Measurements from ENCODE around the gene FOXP1. TPM values are rescaled to one million over a fixed set of nuclear protein-coding genes. Genes with fewer than 3 reads are reported as not detected.

Gene FOXP1
- total and polyA plus RNA-seq, 2 donors (not counting 1 experiment from before 2014, with no cell fraction given): 70.3 to 101 TPM

DNA sequence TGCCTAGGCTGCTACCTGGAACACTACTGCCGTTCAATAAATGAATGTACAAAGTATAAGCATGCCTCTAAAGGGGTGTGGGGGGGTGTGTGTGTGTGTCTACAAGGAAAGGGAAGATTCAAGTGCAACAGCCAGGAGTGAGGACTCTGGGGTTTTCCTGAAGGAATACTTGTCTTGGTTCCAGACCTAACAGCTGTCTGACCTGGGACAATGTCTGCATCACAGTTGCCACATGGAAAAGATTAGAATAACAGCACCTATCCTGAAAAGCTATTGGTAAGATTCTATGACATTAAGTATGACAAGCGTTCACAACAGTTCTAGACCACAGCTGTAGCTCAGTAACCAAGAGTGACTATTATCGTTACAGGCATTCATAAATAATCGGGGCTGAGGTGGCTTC, 345.2 kb downstream of the FOXP1 start:
- DNase-seq (ENCODE audit: low read depth in 2 of 2): no peak
- Histone ChIP-seq H3K9ac (ENCODE audit: insufficient read depth, low read length) (no peak overlapping the region), H3K4me3 (replicated peaks in 1 of 4; ENCODE audit: control extremely low read depth in 1 of 4, insufficient read depth in 1 of 4, low read depth in 3 of 4, low read length in 4 of 4) (no peak overlapping the region), H3K9me3 (ENCODE audit: control insufficient read depth, insufficient read depth, low read depth, low read length) (no peaks in the 10 kb centered on the region), H3K79me2 (ENCODE audit: control insufficient read depth, insufficient read depth, low read length) (no peaks in the 10 kb centered on the region), H3K27ac (ENCODE audit: insufficient read depth, low read length) (no peak overlapping the region), H3K27me3 (ENCODE audit: control insufficient read depth, insufficient read depth, low read length) (no peaks in the 10 kb centered on the region), H3K36me3 (ENCODE audit: control insufficient read depth, insufficient read depth, low read length) (no peaks in the 10 kb centered on the region), H2AFZ (ENCODE audit: low read length) (no peak overlapping the region), H3K4me2 (ENCODE audit: extremely low read depth, insufficient read depth, low read length) (no peak overlapping the region), H4K20me1 (ENCODE audit: control insufficient read depth, extremely low read depth, insufficient read depth, low read length) (no peaks in the 10 kb centered on the region), H3K4me1 (ENCODE audit: control insufficient read depth, extremely low read depth, insufficient read depth, low read length) (no peaks in the 10 kb centered on the region)
- no peak for TF ChIP-seq EZH2 (IDR thresholded peaks at IDR 0.05; ENCODE audit: low read length, missing control alignments)
- TF ChIP-seq, protein P1, sequence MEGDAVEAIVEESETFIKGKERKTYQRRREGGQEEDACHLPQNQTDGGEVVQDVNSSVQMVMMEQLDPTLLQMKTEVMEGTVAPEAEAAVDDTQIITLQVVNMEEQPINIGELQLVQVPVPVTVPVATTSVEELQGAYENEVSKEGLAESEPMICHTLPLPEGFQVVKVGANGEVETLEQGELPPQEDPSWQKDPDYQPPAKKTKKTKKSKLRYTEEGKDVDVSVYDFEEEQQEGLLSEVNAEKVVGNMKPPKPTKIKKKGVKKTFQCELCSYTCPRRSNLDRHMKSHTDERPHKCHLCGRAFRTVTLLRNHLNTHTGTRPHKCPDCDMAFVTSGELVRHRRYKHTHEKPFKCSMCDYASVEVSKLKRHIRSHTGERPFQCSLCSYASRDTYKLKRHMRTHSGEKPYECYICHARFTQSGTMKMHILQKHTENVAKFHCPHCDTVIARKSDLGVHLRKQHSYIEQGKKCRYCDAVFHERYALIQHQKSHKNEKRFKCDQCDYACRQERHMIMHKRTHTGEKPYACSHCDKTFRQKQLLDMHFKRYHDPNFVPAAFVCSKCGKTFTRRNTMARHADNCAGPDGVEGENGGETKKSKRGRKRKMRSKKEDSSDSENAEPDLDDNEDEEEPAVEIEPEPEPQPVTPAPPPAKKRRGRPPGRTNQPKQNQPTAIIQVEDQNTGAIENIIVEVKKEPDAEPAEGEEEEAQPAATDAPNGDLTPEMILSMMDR (conservative IDR thresholded peaks at IDR 0.05 in 1 of 2, IDR thresholded peaks at IDR 0.05 in 1 of 2; ENCODE audit: low read depth in 1 of 2, low read length in 2 of 2): no peak

DNA sequence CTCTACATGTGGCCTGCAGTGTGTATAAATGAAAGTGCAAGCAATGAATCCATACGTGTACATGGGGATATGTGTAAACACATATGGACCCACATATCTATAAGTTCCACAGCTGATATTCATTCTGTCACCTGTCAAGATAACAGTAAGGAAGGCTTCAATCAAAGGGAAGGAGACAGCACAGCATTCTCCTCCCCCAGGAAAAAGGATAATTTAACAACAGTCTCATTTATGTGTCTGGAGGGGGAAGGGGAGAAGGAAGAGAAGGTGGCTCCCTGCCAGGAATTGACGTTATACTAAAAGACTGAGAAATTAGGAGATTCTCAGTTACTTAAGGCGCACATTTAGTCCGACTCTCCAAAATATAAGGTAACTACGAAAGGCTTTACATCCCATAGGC, 345.9 kb downstream of the FOXP1 start:
- H3K36me3 ChIP-seq (ENCODE audit: control insufficient read depth, insufficient read depth, low read length): no peaks in the 10 kb centered on the region
- H4K20me1 ChIP-seq (ENCODE audit: control insufficient read depth, extremely low read depth, insufficient read depth, low read length): no peaks in the 10 kb centered on the region
- H3K4me1 ChIP-seq (ENCODE audit: control insufficient read depth, extremely low read depth, insufficient read depth, low read length): no peaks in the 10 kb centered on the region
- TF ChIP-seq, protein P1 (conservative IDR thresholded peaks at IDR 0.05 in 1 of 2, IDR thresholded peaks at IDR 0.05 in 1 of 2; ENCODE audit: low read depth in 1 of 2, low read length in 2 of 2): no peak
- TF ChIP-seq EZH2 (IDR thresholded peaks at IDR 0.05; ENCODE audit: low read length, missing control alignments): no peak
- no peak for DNase-seq (ENCODE audit: low read depth in 2 of 2)
- no peaks in the 10 kb centered on the region for H3K9me3 ChIP-seq (ENCODE audit: control insufficient read depth, insufficient read depth, low read depth, low read length)
- no peak overlapping the region for H3K4me3 ChIP-seq (replicated peaks in 1 of 4; ENCODE audit: control extremely low read depth in 1 of 4, insufficient read depth in 1 of 4, low read depth in 3 of 4, low read length in 4 of 4)
- H2AFZ ChIP-seq (ENCODE audit: low read length): no peak overlapping the region
- no peak overlapping the region for H3K4me2 ChIP-seq (ENCODE audit: extremely low read depth, insufficient read depth, low read length)
- no peak overlapping the region for H3K27ac ChIP-seq (ENCODE audit: insufficient read depth, low read length)
- no peak overlapping the region for H3K9ac ChIP-seq (ENCODE audit: insufficient read depth, low read length)
- H3K79me2 ChIP-seq (ENCODE audit: control insufficient read depth, insufficient read depth, low read length): no peaks in the 10 kb centered on the region
- H3K27me3 ChIP-seq (ENCODE audit: control insufficient read depth, insufficient read depth, low read length): no peaks in the 10 kb centered on the region

DNA sequence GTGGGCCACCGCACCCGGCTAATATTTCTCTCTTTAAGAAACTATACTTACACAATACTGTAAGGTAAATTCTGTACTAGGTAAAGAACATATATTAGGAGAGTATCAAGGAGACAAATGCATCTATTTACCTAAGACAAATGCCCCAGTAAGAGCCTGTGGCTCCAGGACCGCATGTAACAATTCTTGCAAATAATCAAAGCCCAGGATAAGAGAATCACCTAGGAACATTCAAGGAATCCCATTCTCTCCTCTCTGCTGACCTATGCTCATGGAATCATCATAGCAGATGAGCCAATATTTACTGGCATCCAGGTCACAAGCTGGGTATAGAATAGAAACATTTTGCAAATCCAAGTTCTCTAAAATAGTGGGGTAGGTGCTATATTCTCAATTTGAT, 347.7 kb downstream of the FOXP1 start:
- no peaks in the 10 kb centered on the region for H3K27me3 ChIP-seq (ENCODE audit: control insufficient read depth, insufficient read depth, low read length)
- no peaks in the 10 kb centered on the region for H3K36me3 ChIP-seq (ENCODE audit: control insufficient read depth, insufficient read depth, low read length)
- no peaks in the 10 kb centered on the region for H3K79me2 ChIP-seq (ENCODE audit: control insufficient read depth, insufficient read depth, low read length)
- TF ChIP-seq, protein P1 (conservative IDR thresholded peaks at IDR 0.05 in 1 of 2, IDR thresholded peaks at IDR 0.05 in 1 of 2; ENCODE audit: low read depth in 1 of 2, low read length in 2 of 2): no peak
- TF ChIP-seq EZH2 (IDR thresholded peaks at IDR 0.05; ENCODE audit: low read length, missing control alignments): no peak
- no peak overlapping the region for H3K27ac ChIP-seq (ENCODE audit: insufficient read depth, low read length)
- no peaks in the 10 kb centered on the region for H3K4me1 ChIP-seq (ENCODE audit: control insufficient read depth, extremely low read depth, insufficient read depth, low read length)
- no peak overlapping the region for H3K4me3 ChIP-seq (replicated peaks in 1 of 4; ENCODE audit: control extremely low read depth in 1 of 4, insufficient read depth in 1 of 4, low read depth in 3 of 4, low read length in 4 of 4)
- no peaks in the 10 kb centered on the region for H4K20me1 ChIP-seq (ENCODE audit: control insufficient read depth, extremely low read depth, insufficient read depth, low read length)
- no peak overlapping the region for H2AFZ ChIP-seq (ENCODE audit: low read length)
- H3K4me2 ChIP-seq (ENCODE audit: extremely low read depth, insufficient read depth, low read length): no peak overlapping the region
- H3K9ac ChIP-seq (ENCODE audit: insufficient read depth, low read length): no peak overlapping the region
- DNase-seq (ENCODE audit: low read depth in 2 of 2): no peak
- no peaks in the 10 kb centered on the region for H3K9me3 ChIP-seq (ENCODE audit: control insufficient read depth, insufficient read depth, low read depth, low read length)

Data from fibroblast of lung (primary cell).